NAMALWA (cell line): ENCODE measurements around the gene IGDCC3.
A peak's percentile ranks its signal among the peaks of the same experiment; 100 is the strongest.

Experiments
- DNase-seq: peaks from one replicate; pipeline ENCODE4 v3.0.0-alpha.2; 2015; ENCODE audit warnings: low spot score

The IGDCC3 gene

DNA sequence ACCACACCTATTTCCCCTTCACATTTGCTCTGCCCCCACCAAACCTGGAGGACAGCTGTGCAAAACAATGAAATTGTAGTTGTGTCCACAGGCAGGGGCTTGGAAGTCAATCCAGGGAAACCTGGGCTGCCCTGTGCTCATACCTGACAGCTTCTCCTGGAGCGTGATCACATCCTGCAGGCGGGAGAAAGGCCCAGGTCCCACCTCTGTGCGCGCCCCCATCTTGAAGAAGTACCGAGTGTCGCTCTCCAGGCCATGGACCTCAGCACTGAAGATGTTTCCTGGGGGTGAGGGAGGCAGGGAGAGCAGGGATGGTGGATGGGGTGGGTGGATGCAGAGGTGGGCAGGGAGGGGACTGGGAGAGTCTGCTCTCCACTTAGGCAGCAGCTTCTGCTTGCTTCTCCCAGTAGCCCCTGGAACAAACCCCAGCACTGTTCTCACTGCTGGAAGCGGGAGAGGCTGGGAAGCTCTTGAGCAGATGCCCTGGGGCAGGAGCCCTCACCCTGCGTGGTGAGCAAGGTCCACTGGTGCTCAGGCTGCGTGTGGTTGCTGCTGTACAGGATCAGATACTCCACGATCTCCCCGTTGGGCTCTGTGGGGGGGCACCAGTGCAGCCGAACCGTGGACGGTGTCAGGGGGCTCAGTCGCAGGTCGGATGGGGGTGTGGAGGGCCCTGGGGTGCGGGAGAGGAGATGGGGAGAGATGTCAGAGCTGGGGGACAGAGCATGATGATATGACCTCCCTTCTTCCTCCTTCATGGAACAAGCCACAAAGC lies 10.7 kb upstream of the IGDCC3 start:
- no peak for DNase-seq

DNA sequence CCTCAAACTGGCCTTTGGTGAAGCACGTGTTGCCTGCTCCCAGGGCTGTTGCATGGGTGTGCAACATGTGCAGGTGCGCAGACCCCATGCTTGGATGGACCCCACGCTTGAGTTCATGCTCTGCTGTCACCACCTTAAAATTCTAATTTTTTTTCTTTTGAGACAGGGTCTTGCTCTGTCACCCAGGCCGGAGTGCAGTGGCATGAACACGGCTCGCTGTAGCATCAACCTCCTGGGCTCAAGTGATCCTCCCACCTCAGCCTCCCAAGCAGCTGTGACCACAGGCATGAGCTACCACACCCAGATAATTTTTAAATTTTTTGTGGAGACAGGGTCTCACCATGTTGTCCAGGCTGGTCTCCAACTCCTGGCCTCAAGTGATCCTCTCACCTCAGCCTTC lies 9.1 kb upstream of the IGDCC3 start:
- no peak for DNase-seq

DNA sequence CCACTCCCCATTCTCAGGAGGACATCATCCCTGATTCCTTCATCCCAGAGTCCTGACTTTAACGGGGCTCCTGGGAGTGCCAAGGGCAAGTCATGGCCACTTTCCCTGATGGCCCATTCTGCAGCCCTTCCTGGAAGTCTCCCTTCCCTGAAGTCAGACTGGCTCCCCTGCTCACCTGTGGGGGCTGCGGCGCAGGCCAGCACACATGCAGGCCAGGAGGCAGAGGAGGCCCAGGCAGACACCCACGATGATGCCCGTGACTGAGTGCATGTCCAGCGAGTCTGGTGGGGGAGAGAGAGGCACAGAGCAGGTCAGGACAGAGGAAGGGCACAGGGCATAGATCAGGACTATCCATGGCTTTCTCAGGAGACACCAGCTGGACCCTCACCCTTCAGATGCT lies 8.6 kb upstream of the IGDCC3 start:
- DNase-seq: no peak

DNA sequence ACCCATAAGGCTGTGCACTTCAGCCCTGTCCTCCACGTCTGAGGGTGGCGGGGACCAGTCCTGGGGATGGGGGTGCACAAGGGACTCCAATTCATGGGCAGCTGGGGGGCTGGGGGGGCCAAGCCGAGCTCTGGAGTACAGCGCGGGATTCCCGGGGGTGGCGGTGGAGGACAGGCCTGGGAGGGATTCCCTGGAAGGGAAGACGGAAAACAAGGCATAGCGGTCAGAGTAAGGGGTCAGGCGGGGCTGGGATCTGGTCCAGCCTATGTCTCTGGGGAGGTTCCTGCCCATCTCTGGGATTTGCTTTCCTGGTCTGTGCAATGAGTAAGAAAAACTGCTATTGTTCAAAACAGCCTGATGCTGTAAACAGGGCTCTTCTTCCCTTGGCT lies 8.1 kb upstream of the IGDCC3 start:
- DNase-seq: no peak

DNA sequence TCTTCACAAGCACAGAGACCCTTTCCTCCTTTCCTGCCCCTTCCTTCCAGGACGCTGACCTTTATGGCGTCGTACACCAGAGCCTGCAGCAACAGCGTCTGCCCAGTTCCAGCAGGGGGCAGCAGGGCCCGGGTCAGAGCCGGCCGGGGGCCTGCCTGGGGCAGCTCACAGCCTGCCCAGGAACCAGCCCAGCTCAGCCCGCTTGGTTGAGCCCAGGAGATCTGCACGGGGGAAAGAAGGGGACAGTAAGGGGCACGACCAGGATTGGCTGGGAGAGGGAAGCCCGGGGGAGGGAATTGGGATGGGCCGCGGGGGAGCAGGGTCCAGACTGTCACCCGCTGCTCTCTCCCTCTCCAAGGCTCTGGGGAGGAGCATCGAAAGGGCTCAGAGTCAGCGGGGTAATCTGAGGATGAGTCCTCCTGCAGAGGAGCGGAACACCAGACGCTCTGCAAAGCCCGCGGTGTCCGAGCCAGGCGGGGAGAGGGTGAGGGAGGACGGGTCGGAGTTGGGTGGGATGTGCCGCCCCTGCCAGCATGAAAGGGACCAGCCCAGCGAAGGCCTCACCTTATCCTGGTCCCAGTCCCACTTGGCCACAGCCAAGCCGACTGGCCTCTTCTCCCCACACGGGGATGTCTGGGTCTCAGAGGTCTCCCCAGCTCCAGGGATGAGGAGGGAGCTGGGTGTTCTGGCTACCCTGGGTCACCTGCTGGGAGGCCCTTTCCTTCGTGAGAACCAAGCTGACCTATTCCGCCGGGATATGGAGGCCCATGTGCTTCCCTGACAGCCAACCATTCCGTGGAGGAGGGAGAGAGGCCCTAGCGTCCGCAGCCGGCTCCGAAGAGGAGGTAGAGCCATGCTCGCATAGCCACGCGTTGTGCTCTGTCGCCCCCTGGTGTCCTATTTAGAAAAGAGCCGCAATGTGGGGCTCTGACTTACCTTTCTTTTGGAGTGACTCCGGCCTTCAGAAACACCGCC lies 7.4 kb upstream of the IGDCC3 start:
- peak; percentile 92 for DNase-seq

DNA sequence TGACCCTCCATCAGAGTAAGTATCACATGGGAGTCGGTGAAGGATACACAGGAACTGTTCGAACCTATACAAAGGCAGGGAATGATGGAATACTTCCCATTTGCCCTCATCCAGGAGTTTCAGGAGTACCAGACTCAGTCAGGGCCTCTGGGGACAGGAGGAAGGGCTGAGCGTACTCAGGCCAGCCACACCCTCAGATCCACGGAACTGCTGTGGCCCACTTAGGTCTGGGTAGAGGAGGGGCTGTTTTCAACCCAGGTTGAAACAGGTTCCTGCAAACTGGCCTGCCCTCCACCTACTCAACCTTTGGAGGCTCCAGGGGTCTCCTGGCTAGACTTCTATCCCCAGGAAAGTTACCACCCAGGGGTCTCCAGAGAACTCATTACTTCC lies 6.7 kb upstream of the IGDCC3 start:
- DNase-seq: no peak

DNA sequence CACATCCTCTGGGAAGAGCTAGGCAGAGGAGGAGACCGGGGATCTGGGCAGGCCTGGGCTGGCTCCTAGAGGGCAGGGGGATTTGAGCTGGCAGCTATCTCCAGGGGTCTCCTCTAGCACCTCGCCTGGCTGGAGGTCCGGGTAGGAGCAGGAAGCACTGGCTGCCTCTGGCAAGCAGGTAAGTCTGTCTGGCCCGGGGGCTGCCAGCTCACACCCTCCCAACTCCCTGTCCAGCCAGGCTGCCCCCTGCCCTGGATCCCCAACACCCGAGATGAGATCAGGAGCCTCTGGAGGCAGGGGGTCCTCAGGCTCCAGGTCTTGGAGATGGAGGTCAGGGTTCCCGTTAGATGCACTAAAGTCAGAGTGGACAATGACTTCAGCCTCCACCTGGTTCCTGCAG lies 6.2 kb upstream of the IGDCC3 start:
- DNase-seq: no peak

DNA sequence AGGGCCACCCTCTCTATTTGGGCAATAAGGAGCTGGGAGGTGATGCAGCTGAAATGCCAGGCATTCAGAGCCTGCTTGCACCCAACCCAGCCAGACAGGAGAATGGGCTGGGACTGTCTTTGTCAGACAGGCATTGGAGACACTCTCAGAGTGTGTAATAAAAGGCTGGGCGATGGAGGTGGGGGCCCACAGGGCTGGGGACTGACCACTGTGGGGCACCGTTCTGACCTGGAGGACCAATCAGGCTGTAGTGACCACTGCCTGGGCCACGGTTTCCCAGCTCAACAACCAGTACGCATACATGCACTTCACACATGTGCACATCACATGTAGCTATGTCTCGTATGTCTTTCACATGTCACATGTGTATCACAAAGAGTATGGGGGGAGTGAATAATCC lies 5.7 kb upstream of the IGDCC3 start:
- no peak for DNase-seq

DNA sequence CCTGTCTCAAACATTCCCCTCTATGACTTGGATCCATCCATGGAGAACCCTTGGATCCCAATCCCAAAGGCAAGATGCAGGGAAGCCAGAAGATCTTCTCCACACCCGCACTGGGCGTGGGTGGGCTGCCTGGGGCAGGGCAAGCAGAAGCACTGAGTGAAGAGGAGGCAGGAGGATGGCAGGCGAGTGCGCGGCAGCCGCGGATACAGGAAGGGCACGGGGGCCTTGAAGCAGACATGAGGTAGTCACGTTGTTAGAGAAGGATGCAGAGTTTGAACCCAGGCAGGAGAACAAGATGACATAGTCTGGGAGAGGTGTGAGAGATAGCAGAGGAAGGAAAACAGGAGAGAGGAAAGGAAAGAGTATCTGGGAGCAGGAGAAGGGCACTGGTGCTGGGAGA lies 5.1 kb upstream of the IGDCC3 start:
- no peak for DNase-seq

DNA sequence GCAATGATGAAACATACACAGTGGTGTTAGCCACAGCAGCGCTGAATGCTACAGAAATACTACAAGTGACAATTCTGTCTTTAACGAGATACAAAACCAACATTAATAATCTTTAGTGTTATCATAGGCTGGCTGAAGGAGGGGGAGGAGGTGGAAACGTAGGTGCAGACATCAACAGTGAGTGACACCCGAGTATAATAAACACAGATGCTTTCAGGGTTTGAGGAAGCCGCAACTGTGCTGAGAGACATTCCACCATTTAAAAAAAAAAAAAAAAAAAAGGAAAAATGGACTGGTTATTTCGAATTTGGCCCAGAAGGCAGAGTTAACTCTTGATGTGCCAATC lies 4.3 kb upstream of the IGDCC3 start:
- DNase-seq: no peak

DNA sequence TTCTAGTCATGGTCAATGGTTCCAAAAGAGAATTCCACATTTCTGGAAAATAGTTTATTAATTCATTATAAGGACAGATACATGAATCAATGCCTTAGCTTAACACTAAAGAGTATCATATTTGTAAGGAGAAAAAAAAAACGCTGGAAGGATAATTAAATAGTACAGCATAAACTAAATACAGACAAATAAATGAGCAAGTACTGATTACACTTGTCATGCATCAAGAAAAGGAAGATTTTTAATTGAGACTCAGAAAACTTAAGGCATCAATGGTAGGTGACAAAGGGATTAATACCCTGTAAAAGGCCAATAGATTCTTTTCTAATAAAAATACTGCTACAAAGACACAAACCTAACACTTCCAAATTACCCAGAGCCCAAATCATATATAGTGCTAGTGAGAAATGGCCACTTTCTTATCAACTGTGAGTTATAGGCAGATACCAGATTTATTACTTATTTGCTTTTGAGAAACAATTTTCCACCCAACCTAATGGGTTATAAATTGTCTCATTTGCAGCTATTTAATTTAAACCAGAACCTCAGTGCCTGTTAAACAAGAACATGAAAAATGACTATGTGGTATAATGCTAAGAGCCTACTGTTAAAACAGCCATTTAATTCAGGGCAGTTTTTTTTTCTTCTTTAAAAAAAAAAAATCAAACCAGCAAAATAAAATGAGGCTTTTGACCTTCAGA lies 3.8 kb upstream of the IGDCC3 start:
- DNase-seq: no peak

DNA sequence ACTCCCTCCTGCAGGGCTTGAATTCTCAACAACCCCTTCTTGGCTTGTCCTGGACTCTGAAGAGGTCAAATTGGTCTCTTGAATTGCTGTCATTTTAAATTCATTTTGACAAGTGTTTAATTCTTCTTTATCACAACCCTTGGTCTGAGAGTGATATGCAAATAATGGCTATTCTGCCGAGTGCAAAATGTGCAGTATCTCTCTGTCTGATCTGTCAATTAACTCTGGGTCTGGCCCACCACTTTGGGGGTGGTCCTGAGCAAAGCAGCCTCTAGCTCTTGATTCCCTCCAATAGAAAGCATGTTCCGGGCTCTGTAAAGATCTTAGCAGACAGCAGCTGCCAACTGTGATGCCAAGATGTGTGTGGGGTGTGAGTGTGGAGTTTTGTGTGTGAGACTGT lies 2.2 kb upstream of the IGDCC3 start:
- no peak for DNase-seq

DNA sequence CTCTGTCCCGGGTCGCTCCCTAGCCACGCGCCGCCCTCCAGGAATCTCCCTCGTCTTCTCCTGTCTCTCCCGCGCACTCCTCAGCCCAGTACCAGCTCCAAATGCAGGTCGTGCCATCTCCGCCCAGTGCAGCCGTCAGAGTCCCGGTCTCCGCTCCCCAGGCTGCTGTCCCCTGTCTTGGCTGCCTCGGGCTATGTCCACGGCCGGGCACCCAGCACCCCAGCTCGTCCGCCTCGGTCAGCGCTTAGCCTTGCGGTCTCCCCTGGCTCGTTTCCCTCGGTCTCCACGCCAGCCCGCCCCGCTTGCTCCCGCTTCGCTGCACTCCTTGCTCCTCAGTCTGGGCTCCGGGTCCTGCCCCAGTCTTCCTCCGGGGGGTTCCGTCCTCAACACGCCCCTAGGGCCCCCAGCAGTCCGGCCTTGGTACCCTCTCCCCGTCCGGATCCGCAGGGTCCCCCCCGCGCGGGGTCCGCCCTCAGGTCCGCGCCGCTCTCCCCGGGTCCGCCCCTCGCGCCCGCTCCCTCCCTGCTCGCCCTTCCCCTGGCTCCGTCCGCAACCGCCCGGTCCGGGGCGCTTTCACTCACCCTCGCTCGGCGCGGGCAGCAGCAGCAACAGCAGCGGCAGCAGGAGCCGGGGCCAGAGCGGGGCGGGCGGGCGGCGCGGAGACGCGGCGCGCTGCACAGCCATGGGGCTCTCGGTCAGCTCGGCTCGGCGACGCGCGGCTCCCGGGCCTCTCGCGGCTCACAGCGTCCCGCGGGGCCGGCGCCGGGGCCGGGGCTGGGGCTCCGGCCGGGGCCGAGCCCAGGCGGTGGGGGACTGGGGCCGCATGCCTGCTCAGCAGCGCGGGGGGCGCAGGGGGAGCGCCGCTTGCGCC lies 462 bp downstream of the IGDCC3 start:
- no peak for DNase-seq

DNA sequence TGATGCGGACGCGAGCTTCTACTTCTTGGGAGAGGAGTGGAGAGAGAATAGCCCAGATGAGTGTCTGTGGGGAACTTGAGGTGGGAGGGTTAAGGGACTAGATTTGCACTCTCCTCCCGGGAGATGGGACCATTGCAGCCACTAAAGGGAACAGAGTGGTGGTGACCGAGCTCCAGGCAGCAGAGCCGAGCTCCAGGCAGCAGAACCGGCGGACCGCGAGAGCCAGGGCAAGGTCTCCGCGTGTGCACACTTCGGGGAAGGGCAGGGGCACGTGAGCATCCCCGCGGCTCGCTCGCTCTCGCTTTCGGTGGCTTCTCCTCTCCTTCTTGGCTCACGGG lies 1.1 kb downstream of the IGDCC3 start:
- DNase-seq: no peak

DNA sequence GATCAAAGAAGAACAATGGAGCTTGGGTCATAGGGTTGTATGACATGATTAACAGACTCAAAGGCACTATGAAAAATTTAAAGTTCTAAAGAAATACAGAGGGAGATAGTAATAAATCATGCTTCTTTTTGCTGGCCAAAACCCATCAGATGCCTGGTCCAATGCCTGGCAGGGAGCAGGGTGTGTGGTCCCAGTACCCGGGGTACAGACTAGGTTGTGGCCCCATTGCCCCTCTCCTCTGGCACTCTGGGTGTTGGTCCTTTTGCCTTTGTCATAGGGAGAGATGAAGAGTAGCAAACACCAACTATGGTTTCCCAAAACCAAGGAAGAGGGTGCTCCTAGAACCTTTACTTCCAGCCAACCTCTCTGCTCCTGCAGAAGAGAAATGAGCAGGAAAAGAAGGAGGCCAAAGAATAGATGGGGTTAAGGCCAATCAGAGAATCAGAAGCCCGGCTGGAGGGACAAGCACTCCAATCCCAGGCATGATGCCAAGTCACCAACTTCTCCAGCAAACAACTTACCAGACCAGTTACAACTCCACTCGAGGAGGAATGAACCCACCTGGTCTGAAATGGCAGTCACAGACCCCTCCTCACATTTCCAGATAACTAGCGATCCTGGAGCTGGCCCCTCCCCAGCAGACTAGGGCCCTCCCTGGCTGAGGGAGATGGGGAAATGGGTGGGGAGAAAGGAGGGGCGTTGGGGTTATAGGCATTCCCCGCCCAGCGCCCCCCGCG lies 1.8 kb downstream of the IGDCC3 start:
- DNase-seq: no peak

DNA sequence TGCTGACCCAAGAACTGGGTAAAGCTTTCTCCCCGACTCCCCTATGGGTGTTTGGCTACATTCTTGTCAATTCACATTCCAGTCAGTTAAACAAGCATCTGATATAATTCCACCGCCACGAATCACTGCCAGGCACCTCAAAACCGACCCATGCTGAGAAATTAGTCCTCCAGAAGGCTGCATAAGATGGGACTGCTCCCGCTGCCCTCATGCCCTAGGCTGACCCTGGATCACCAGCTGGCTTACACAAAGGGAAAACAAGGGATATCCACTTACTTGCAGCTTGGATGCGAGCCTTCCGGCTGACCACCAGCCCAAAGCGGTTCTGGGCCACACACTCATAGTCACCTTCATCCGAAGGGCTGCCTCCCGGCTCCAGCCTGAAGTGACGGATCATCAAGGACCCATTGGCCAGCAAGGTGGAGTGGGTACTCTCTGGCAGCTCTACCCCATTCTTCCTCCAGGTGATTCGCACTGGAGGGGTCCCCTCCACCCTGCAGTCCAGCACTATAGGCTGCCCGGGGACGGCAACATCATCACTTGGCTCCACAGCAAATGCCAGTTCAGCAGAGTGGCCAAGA lies 2.9 kb downstream of the IGDCC3 start:
- DNase-seq: no peak

DNA sequence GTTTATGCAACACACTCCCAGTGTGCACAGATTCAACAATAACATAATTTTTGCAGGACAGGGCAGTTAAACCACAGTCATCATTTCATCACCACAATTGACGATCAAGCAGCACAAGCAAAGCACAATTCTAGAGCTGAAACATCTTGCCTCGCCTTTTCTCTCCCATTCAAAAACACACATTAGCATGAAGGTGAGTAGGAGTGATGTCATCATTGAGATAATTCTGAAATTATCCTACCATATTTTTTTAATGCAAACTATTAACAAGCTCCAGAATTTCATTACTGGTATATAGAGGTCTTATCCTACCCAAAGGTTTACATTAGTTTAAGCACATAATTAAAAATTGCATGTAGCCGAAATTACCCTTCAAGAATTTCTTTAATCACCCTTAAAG lies 3.5 kb downstream of the IGDCC3 start:
- no peak for DNase-seq

DNA sequence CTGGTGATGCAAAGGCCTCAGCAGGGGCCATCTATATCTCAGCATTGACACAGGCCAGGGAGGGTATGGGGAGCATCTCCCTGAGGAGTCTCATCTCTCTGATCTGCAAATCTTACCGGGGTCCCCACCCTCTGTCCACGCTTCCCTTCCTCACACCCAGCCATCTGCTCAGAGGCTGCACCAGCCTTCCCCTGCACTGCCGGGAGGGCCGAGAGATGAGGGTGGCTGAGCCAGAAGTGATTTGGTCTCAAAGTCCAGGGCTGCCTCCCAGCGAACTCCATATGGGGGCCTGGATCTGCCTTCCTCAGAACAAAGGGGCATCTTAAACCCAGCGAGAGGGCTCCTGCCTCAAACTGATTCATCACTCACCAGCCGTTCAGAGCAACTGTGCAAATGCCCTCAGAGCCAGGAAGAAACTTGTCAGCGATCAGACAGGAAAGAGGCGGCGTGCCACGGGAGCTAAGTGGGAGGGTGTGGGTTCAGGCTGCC lies 4.6 kb downstream of the IGDCC3 start:
- DNase-seq: no peak

DNA sequence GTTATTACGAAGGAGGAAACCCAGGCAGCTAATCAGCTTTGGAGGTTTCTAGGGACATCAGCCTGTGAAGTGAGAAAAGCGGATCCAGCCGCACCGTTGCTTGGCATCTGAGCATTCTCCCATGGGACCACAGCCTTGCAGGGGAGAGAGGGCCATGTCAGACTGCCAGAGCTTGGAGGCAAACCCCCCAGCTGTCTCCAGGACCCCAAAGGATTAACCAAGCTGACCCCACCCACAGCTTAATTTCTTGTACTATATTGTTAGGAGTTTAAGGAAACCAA lies 5.1 kb downstream of the IGDCC3 start:
- DNase-seq: no peak

DNA sequence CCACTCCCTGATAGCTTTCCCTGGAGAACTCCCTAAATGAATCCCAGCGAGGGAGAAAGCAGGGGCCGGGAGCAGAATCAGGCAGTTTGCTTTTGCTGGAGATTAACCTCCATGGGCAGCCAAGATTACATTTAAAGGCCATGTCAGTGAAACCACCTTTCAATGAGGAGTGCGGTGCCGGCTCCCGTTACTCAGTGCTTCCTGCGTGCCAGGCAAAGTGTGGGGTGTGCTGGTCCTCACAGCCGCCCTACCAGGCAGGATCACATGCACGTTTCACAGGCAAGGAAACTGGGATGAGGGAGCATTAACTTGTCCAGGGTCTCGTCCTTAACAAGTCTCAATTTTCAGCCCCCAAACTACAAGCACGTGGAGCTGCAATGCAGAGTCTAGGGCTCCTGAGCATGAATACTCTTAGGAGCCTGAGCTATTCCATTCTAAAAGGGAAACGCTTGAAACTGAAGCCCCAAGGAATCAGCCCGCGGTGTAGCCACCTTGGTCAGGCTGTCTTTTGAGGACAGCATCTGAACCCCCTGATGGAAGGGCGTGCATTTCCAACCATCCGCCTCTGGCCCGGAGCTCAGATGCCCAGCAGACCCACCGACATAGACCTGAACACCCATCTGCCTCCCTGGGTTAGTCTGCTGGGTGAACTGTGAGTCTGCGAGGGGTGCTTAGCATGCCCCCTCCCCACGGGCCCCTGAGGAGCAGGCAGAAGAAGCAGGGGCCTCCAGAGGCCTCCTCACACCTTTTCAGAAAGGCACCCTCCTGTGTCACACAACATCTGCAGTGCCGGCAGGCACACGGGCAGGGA lies 5.6 kb downstream of the IGDCC3 start:
- no peak for DNase-seq
